ENCODE data around the gene USP25. TPM values are rescaled to one million over a fixed set of nuclear protein-coding genes. Genes with fewer than 3 reads are reported as not detected.

USP25 gene
- total and polyA plus RNA-seq, 2 of the 8 experiments (the other 6 are each of a cell fraction or from before 2014, with no cell fraction given): 11.2 to 48.1 TPM

- H3K79me2 ChIP-seq (ENCODE audit: control insufficient read depth in 1 of 2, insufficient read depth in 2 of 2, low read length in 2 of 2): peaks cover 0 to 74% of the 10 kb centered on the region in 2 experiments; a peak in 2 of 4 replicates
- H3K56ac ChIP-seq (replicated peaks; ENCODE audit: insufficient read length, low read depth, low read length): no peak overlapping the region
- FAIRE-seq (no peak), DNase-seq (ENCODE audit: low read depth in 1 of 2, low spot score in 2 of 2) (no peak)
- H4K20me1 ChIP-seq (replicated peaks in 1 of 2; ENCODE audit: control insufficient read depth in 1 of 2, insufficient read depth in 2 of 2, low read length in 2 of 2): peaks cover 0 to 2% of the 10 kb centered on the region in 2 experiments
- H3K27me3 ChIP-seq (replicated peaks in 1 of 4; ENCODE audit: control insufficient read depth in 3 of 4, extremely low read depth in 1 of 4, insufficient read depth in 3 of 4, low read length in 3 of 4): no peaks in the 10 kb centered on the region
- WGBS, 2 experiments (ENCODE audit: extremely low coverage in 1 of 2, insufficient coverage in 1 of 2, insufficient read length in 1 of 2, insufficient replicate concordance in 2 of 2, low coverage in 1 of 2, low lambda C conversion rate in 2 of 2, missing lambda C conversion rate in 1 of 2): 94% methylated on average over 3 of the region's 3 CpGs; no CpG with 5 or more reads in 1 of the 2 experiments
- no peak overlapping the region for H3K27ac ChIP-seq (ENCODE audit: low read depth, low read length)
- H2BK20ac ChIP-seq (ENCODE audit: low read length): no peak overlapping the region
- H3K4ac ChIP-seq (replicated peaks; ENCODE audit: insufficient read length, low read depth, low read length): no peak overlapping the region
- no peak overlapping the region for H2AFZ ChIP-seq (ENCODE audit: low read length)
- no peak overlapping the region for H4K91ac ChIP-seq (replicated peaks; ENCODE audit: insufficient read length, low read length)
- no peak overlapping the region for H2BK12ac ChIP-seq (ENCODE audit: low read depth, low read length)
- no peaks in the 10 kb centered on the region; the same call in 1 of the 2 replicates for H3K79me1 ChIP-seq (ENCODE audit: low read depth, low read length)
- no peak overlapping the region for H3K4me3 ChIP-seq (ENCODE audit: extremely low read depth in 1 of 4, insufficient read depth in 2 of 4, low read depth in 3 of 4, low read length in 4 of 4)
- no peak overlapping the region for H4K8ac ChIP-seq (ENCODE audit: extremely low read depth, insufficient read depth, low read length)
- H2BK15ac ChIP-seq (ENCODE audit: low read length): no peak overlapping the region
- H3K4me1 ChIP-seq (replicated peaks in 1 of 4; ENCODE audit: control insufficient read depth in 3 of 4, insufficient read depth in 4 of 4, low read length in 3 of 4): peaks cover 0 to 9% (median 5%) of the 10 kb centered on the region in 4 experiments; a peak in 3 of 7 replicates
- no peak overlapping the region for H3K23ac ChIP-seq (ENCODE audit: insufficient read length)
- no peak overlapping the region; a peak in 1 of 7 replicates for H3K9ac ChIP-seq (replicated peaks in 1 of 4; ENCODE audit: extremely low read depth in 1 of 4, low read depth in 3 of 4, low read length in 3 of 4)
- no peak overlapping the region for H2AK5ac ChIP-seq (ENCODE audit: low read depth, low read length)
- no peak overlapping the region for H2BK120ac ChIP-seq (replicated peaks; ENCODE audit: low read depth, low read length)
- H3K23me2 ChIP-seq (ENCODE audit: low read depth, low read length): no peaks in the 10 kb centered on the region
- POLR2A ChIA-PET (ENCODE audit: partially characterized antibody): no interaction called here
- no peak overlapping the region for H3K4me2 ChIP-seq (ENCODE audit: insufficient read depth in 1 of 2, low read depth in 2 of 2, low read length in 2 of 2)
- H4K5ac ChIP-seq (ENCODE audit: insufficient read length, low read depth, low read length): no peak overlapping the region
- H3K9me3 ChIP-seq (ENCODE audit: insufficient read depth in 2 of 2, low read depth in 1 of 2, low read length in 1 of 2): no peaks in the 10 kb centered on the region
- no peaks in the 10 kb centered on the region for H3K36me3 ChIP-seq (ENCODE audit: control insufficient read depth in 2 of 4, insufficient read depth in 4 of 4, low read length in 3 of 4)
- no peak overlapping the region for H3K18ac ChIP-seq (ENCODE audit: extremely low read depth, low read length)
- H2BK5ac ChIP-seq (ENCODE audit: low read depth, low read length): no peak overlapping the region
- H3K14ac ChIP-seq (ENCODE audit: insufficient read length): no peak overlapping the region
- CTCF ChIA-PET (ENCODE audit: partially characterized antibody): interaction anchor here (1.3 kb wide), 1 partner anchor 19 kb away, joined by 4 read pairs; no protein-coding TSS in a partner anchor
- no peak for TF ChIP-seq POU5F1 (IDR thresholded peaks at IDR 0.05; ENCODE audit: low read depth, low read length)
- TF ChIP-seq NANOG (IDR thresholded peaks at IDR 0.05; ENCODE audit: insufficient read depth, low read depth, low read length, poor library complexity, severe bottlenecking): no peak
- no peak for TF ChIP-seq TCF12 (IDR thresholded peaks at IDR 0.05; ENCODE audit: low read depth, low read length)
- TF ChIP-seq KDM5A (IDR thresholded peaks at IDR 0.05; ENCODE audit: low read length): no peak
- TF ChIP-seq SIRT6 (IDR thresholded peaks at IDR 0.05; ENCODE audit: low read length): no peak
- TF ChIP-seq, protein P1, sequence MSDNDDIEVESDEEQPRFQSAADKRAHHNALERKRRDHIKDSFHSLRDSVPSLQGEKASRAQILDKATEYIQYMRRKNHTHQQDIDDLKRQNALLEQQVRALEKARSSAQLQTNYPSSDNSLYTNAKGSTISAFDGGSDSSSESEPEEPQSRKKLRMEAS (IDR thresholded peaks at IDR 0.05): no peak
- TF ChIP-seq CHD1 (IDR thresholded peaks at IDR 0.05; ENCODE audit: low read depth, low read length): no peak
- no peak for TF ChIP-seq JUND (IDR thresholded peaks at IDR 0.05; ENCODE audit: low read length)
- TF ChIP-seq CEBPB (IDR thresholded peaks at IDR 0.05; ENCODE audit: low read depth, low read length): no peak
- no peak for TF ChIP-seq CREB1 (IDR thresholded peaks at IDR 0.05)
- TF ChIP-seq BACH1 (IDR thresholded peaks at IDR 0.05; ENCODE audit: low read length): no peak
- TF ChIP-seq GTF2F1 (IDR thresholded peaks at IDR 0.05; ENCODE audit: borderline replicate concordance, low read depth, low read length): no peak
- TF ChIP-seq KDM1A (IDR thresholded peaks at IDR 0.05; ENCODE audit: borderline replicate concordance, low read length): no peak
- no peak for TF ChIP-seq E2F6 (IDR thresholded peaks at IDR 0.05)
- TF ChIP-seq BRCA1 (IDR thresholded peaks at IDR 0.05; ENCODE audit: low read depth, low read length): no peak
These were observed 44.8 kb downstream of the USP25 start for GRCh38 chr21:15774590-15774989.

Measured in H1 (cell line).